Neutrophil (primary cell): ENCODE data around the gene RTN3.
"Not testable (repeated sequence)": the region's sequence is repeated elsewhere in the genome, so short reads cannot be mapped to it uniquely, and the experiment has no call there.

Source experiments
- H3K27ac ChIP-seq: fragments of 200-600 bp; sonication (generic); 2 replicates; pipeline ENCODE4 v1.5.1; 2016; ENCODE audit warnings: mild to moderate bottlenecking, moderate library complexity
- H3K27me3 ChIP-seq: fragments of 200-600 bp; sonication (generic); 2 replicates; pipeline ENCODE4 v1.6.0; 2016; ENCODE audit warnings: mild to moderate bottlenecking
- H3K36me3 ChIP-seq: fragments of 200-600 bp; sonication (generic); 2 replicates; pipeline ENCODE4 v1.5.1; 2017
- H3K4me1 ChIP-seq, 2 experiments: fragments of 200-600 bp in 1 of 2; sonication (generic) in 1 of 2; 1 replicate in 1 of 2; 2 replicates in 1 of 2; pipeline versions ENCODE4 v1.5.1 to v1.6.1; 2013 to 2016; ENCODE audit warnings: low read depth in 1 of 2, low read length in 1 of 2, mild to moderate bottlenecking in 1 of 2, moderate library complexity in 1 of 2; ENCODE audit not compliant: control insufficient read depth in 1 of 2, insufficient read depth in 1 of 2
- H3K4me3 ChIP-seq, 2 experiments: fragments of 200-600 bp in 1 of 2; sonication (generic) in 1 of 2; 1 replicate in 1 of 2; 2 replicates in 1 of 2; pipeline ENCODE4 v1.5.1; 2013 to 2016; ENCODE audit warnings: low read depth in 1 of 2, low read length in 1 of 2, mild to moderate bottlenecking in 1 of 2, moderate library complexity in 1 of 2
- H3K9me3 ChIP-seq: fragments of 200-600 bp; sonication (generic); 2 replicates; pipeline ENCODE4 v1.5.1; 2016
- CTCF ChIP-seq: fragments of 200-600 bp; sonication (generic); IDR thresholded peaks from 2 replicates; pipeline ENCODE4 v1.5.1; 2016; ENCODE audit warnings: antibody characterized with exemption

The RTN3 gene

GRCh38 chr11:63673579-63673978 is 7.7 kb upstream of the RTN3 start:
- peaks cover 31 to 38% of the 10 kb centered on the region in 2 experiments for H3K4me1 ChIP-seq
- H3K36me3 ChIP-seq = no peaks in the 10 kb centered on the region
- no peak for TF ChIP-seq CTCF
- no peak overlapping the region for H3K27ac ChIP-seq
- no peaks in the 10 kb centered on the region for H3K9me3 ChIP-seq
- H3K27me3 ChIP-seq = no peaks in the 10 kb centered on the region
- H3K4me3 ChIP-seq = no peak overlapping the region

GRCh38 chr11:63680834-63681320 is 423 bp upstream of the RTN3 start:
- Histone ChIP-seq H3K9me3 (no peaks in the 10 kb centered on the region), H3K27ac (peak overlapping the region; percentile 99), H3K4me3 (peak overlapping the region; percentile 84 to 97), H3K36me3 (peaks cover 5% of the 10 kb centered on the region), H3K27me3 (no peaks in the 10 kb centered on the region), H3K4me1 (peaks cover 33 to 51% of the 10 kb centered on the region in 2 experiments)
- TF ChIP-seq CTCF = no peak

- H3K4me1 ChIP-seq = peaks cover 47 to 65% of the 10 kb centered on the region in 2 experiments
- TF ChIP-seq CTCF = no peak
These were observed 1.0 kb downstream of the RTN3 start for GRCh38 chr11:63682066-63683021.

GRCh38 chr11:63683133-63683991 is 2.1 kb downstream of the RTN3 start:
- peak overlapping the region; percentile 84 to 97 for H3K4me3 ChIP-seq
- no peaks in the 10 kb centered on the region for H3K27me3 ChIP-seq
- H3K9me3 ChIP-seq = no peaks in the 10 kb centered on the region
- H3K27ac ChIP-seq = peak overlapping the region; percentile 99
- H3K4me1 ChIP-seq = peaks cover 57 to 75% of the 10 kb centered on the region in 2 experiments
- H3K36me3 ChIP-seq = peaks cover 5% of the 10 kb centered on the region
- no peak for TF ChIP-seq CTCF

More at GRCh38 chr11:63682066-63683021, 1.0 kb downstream of the RTN3 start:
- no peaks in the 10 kb centered on the region for H3K27me3 ChIP-seq
- H3K27ac ChIP-seq = peak overlapping the region; percentile 99
- H3K4me3 ChIP-seq = peak overlapping the region; percentile 84 to 97
- H3K9me3 ChIP-seq = no peaks in the 10 kb centered on the region
- H3K36me3 ChIP-seq = peaks cover 5% of the 10 kb centered on the region

GRCh38 chr11:63685158-63685721 is 3.9 kb downstream of the RTN3 start:
- not testable (repeated sequence) for H3K27me3 ChIP-seq, H3K36me3 ChIP-seq, H3K9me3 ChIP-seq
- H3K4me3 ChIP-seq = peak overlapping the region; percentile 63 to 97
- H3K27ac ChIP-seq = peak overlapping the region; percentile 83
- H3K4me1 ChIP-seq = peaks cover 76 to 92% of the 10 kb centered on the region in 2 experiments
